ENCODE measurements around the gene RABGAP1L.
A peak's percentile ranks its signal among the peaks of the same experiment; 100 is the strongest.

Gene RABGAP1L

DNA sequence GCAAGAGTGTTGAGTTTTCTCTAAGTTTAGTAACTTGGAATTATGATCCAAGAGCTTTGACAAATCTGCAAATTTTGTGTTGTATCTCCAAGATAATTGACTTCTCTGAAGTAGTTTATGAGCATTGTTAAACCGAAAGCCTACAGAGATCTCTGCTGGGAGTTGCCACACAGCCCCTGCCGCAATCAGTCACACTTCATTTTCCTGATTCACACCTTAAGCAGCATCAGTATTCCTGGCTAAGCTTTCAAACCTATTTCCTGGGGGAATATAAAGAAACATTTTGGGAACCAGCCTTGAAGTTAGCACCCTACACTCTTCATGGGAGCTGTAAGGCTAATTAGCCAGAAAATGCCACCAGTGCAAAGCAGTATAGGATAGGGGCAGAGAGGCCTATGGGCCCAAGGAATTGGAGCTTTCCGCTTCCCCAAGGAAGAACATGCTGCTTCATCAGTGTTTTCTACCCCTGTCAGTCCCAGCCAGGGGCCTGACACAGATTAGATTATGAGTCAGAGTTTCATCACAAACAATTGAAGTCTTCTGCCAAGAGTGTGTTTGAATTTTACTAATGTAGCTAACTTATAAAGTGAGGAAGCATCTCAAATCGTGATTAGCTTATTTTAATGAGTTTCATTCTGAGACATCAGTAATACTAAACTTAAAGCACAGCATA, 817.3 kb downstream of the RABGAP1L start:
- Mint-ChIP-seq H3K36me3 (peaks cover 63% of the 10 kb centered on the region), H3K4me3 (no peak overlapping the region), H3K4me1 (peaks cover 38% of the 10 kb centered on the region), H3K27ac (no peak overlapping the region), H3K9me3 (no peaks in the 10 kb centered on the region), H3K27me3 (no peaks in the 10 kb centered on the region)
- no peak for DNase-seq
- CTCF ChIA-PET, result interaction anchor here (0.6 to 0.9 kb wide), 4 partner anchors 11 to 951 kb away, joined by 3 to 4 read pairs (median 3); no protein-coding TSS in a partner anchor

DNA sequence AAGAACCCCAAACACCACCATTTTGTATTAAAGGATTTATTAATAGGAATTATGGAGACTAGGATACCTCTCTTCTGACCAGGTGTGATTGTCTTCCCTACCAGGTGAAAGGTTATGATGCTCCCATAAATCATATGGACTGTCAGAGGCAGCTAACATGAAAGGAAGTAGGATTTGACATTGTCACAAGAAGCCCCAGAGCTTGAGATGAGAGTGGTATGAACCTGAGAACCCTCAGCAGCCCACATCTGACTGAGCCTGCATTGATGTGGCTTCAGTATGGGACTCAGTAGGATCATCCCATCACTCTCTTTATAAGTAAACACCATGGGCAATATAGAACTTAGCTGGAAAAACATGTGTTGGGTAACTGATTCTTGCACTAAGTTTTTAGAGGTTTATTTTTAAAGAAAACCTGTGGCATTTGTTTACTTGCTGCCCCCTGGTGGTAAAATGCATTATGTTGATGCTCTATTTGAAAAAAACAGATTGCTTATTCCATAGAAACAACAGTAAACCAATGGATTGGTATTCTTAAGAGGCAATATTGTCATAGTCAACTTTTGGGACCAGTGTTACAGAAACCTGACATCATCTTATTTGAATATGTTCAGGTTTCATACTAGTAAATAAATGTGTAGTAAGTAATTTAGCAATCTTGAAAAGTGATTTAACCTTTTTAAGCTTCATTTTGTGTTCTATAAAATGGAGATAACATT, 823.8 kb downstream of the RABGAP1L start:
- no peak overlapping the region for H3K27ac Mint-ChIP-seq
- H3K36me3 Mint-ChIP-seq, result peaks cover 50% of the 10 kb centered on the region
- H3K27me3 Mint-ChIP-seq, result no peaks in the 10 kb centered on the region
- H3K9me3 Mint-ChIP-seq, result no peaks in the 10 kb centered on the region
- CTCF ChIA-PET, result interaction anchor here (0.7 to 3.4 kb wide), 25 partner anchors 9 to 721 kb away, joined by 3 to 25 read pairs (median 4); no protein-coding TSS in a partner anchor
- no peak overlapping the region for H3K4me3 Mint-ChIP-seq
- peaks cover 30% of the 10 kb centered on the region for H3K4me1 Mint-ChIP-seq
- DNase-seq, result peak; percentile 55

- Mint-ChIP-seq H3K4me3 (no peak overlapping the region), H3K9me3 (no peaks in the 10 kb centered on the region), H3K36me3 (peaks cover 57% of the 10 kb centered on the region), H3K27ac (no peak overlapping the region), H3K4me1 (peaks cover 44% of the 10 kb centered on the region), H3K27me3 (no peaks in the 10 kb centered on the region)
- CTCF ChIA-PET, result interaction anchor here (0.6 to 3.2 kb wide), 6 partner anchors 11 to 215 kb away, joined by 3 to 17 read pairs (median 4); partner anchors contain the start of gene CACYBP
- DNase-seq, result no peak
Observed at GRCh38 chr1:174984952-174985351, 825.6 kb downstream of the RABGAP1L start.

- Mint-ChIP-seq H3K9me3 (no peaks in the 10 kb centered on the region), H3K27me3 (no peaks in the 10 kb centered on the region), H3K4me3 (no peak overlapping the region), H3K36me3 (peaks cover 39% of the 10 kb centered on the region), H3K27ac (no peak overlapping the region), H3K4me1 (peaks cover 36% of the 10 kb centered on the region)
- CTCF ChIA-PET, result interaction anchor here (1.0 kb wide), 1 partner anchor 218 kb away, joined by 3 read pairs; no protein-coding TSS in a partner anchor
- no peak for DNase-seq
Observed at GRCh38 chr1:174988539-174988938, 829.2 kb downstream of the RABGAP1L start.

- Mint-ChIP-seq H3K27me3 (no peaks in the 10 kb centered on the region), H3K4me3 (no peak overlapping the region), H3K9me3 (no peaks in the 10 kb centered on the region), H3K4me1 (peaks cover 34% of the 10 kb centered on the region), H3K36me3 (peaks cover 42% of the 10 kb centered on the region), H3K27ac (peak overlapping the region; percentile 75)
- CTCF ChIA-PET, result interaction anchor here (1.0 kb wide), 1 partner anchor 219 kb away, joined by 3 read pairs; no protein-coding TSS in a partner anchor
- no peak for DNase-seq
Observed at GRCh38 chr1:174988986-174989385, 829.7 kb downstream of the RABGAP1L start.

- Mint-ChIP-seq H3K27me3 (no peaks in the 10 kb centered on the region), H3K27ac (peak overlapping the region; percentile 75), H3K36me3 (peaks cover 42% of the 10 kb centered on the region), H3K4me1 (peaks cover 33% of the 10 kb centered on the region), H3K9me3 (no peaks in the 10 kb centered on the region), H3K4me3 (peak overlapping the region; percentile 52)
- DNase-seq, result no peak
- CTCF ChIA-PET, result interaction anchor here (0.8 to 1.0 kb wide), 5 partner anchors 9 to 219 kb away, joined by 3 to 4 read pairs (median 3); no protein-coding TSS in a partner anchor
Observed at GRCh38 chr1:174989536-174990220, 830.4 kb downstream of the RABGAP1L start.

- Mint-ChIP-seq H3K27ac (peak overlapping the region; percentile 87), H3K4me3 (peak overlapping the region; percentile 74), H3K4me1 (peaks cover 27% of the 10 kb centered on the region), H3K36me3 (peaks cover 40% of the 10 kb centered on the region), H3K27me3 (no peaks in the 10 kb centered on the region), H3K9me3 (no peaks in the 10 kb centered on the region)
- CTCF ChIA-PET, result interaction anchor here (0.8 to 1.0 kb wide), 3 partner anchors 8 to 191 kb away, joined by 3 to 4 read pairs (median 3); no protein-coding TSS in a partner anchor
- DNase-seq, result no peak
Observed at GRCh38 chr1:174990382-174990999, 831.2 kb downstream of the RABGAP1L start.

GRCh38 chr1:174991473-174991872, 832.2 kb downstream of the RABGAP1L start:
- DNase-seq, result no peak
- no peak overlapping the region for H3K27ac Mint-ChIP-seq
- H3K4me3 Mint-ChIP-seq, result no peak overlapping the region
- H3K27me3 Mint-ChIP-seq, result no peaks in the 10 kb centered on the region
- CTCF ChIA-PET, result interaction anchor here (2.3 kb wide), 1 partner anchor 8 kb away, joined by 6 read pairs; no protein-coding TSS in a partner anchor
- H3K9me3 Mint-ChIP-seq, result no peaks in the 10 kb centered on the region
- peaks cover 38% of the 10 kb centered on the region for H3K36me3 Mint-ChIP-seq
- H3K4me1 Mint-ChIP-seq, result peaks cover 26% of the 10 kb centered on the region

GRCh38 chr1:174995121-174995520, 835.8 kb downstream of the RABGAP1L start:
- CTCF ChIA-PET, result interaction anchor here (1.8 to 2.7 kb wide), 2 partner anchors 9 to 12 kb away, joined by 5 to 10 read pairs; no protein-coding TSS in a partner anchor
- peaks cover 22% of the 10 kb centered on the region for H3K4me1 Mint-ChIP-seq
- H3K4me3 Mint-ChIP-seq, result no peak overlapping the region

GRCh38 chr1:174995916-174996315, 836.6 kb downstream of the RABGAP1L start:
- Mint-ChIP-seq H3K9me3 (no peaks in the 10 kb centered on the region), H3K4me1 (peaks cover 19% of the 10 kb centered on the region), H3K36me3 (peaks cover 13% of the 10 kb centered on the region), H3K4me3 (no peak overlapping the region), H3K27ac (no peak overlapping the region), H3K27me3 (no peaks in the 10 kb centered on the region)
- DNase-seq, result no peak
- CTCF ChIA-PET, result interaction anchor here (1.8 to 2.7 kb wide), 2 partner anchors 10 to 12 kb away, joined by 5 to 10 read pairs; no protein-coding TSS in a partner anchor

More at GRCh38 chr1:174995121-174995520, 835.8 kb downstream of the RABGAP1L start:
- Mint-ChIP-seq H3K27me3 (no peaks in the 10 kb centered on the region), H3K27ac (no peak overlapping the region), H3K36me3 (peaks cover 19% of the 10 kb centered on the region), H3K9me3 (no peaks in the 10 kb centered on the region)
- DNase-seq, result no peak

DNA sequence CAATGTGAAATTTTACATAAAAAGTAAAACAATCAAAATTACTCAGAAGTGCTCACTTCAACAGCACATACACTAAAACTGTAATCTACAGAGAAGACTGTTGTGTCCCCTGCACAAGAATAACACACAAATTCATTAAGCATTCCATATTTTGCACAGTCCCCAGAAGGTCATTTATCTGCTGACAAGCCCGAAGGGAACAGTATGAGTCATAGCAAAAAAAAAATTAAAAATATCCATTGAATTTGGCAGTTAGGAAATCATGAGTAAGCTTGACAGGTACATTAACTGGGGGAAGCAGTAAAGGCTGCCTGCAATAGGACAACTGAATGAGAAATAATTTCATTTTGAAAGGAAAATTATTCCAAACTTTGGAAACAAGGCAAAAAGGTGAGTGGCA, 837.2 kb downstream of the RABGAP1L start:
- Mint-ChIP-seq H3K4me3 (no peak overlapping the region), H3K4me1 (peaks cover 22% of the 10 kb centered on the region), H3K27me3 (no peaks in the 10 kb centered on the region), H3K36me3 (peaks cover 15% of the 10 kb centered on the region), H3K27ac (no peak overlapping the region), H3K9me3 (no peaks in the 10 kb centered on the region)
- no peak for DNase-seq
- CTCF ChIA-PET, result interaction anchor here (1.8 to 2.7 kb wide), 2 partner anchors 11 to 13 kb away, joined by 5 to 10 read pairs; no protein-coding TSS in a partner anchor

DNA sequence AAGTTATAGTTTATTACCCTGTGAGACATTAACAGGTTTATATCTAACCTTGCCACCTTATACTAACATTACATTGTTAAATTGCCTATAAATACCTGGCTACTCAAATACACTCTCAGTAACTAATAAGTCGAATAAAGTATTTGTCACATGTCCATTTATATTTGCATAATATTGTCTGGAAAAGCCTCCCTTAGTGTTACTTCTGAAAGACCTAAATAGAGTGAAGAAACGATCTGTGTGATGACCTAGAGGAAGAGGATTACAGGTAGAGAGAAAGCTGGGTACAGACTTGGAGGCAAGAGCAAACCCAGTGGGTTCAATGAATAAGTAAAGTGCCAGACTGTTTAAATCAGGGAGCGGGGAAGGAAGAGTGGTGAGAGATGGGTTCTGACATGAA, 837.7 kb downstream of the RABGAP1L start:
- no peak overlapping the region for H3K4me3 Mint-ChIP-seq
- no peaks in the 10 kb centered on the region for H3K9me3 Mint-ChIP-seq
- peaks cover 27% of the 10 kb centered on the region for H3K4me1 Mint-ChIP-seq
- no peaks in the 10 kb centered on the region for H3K27me3 Mint-ChIP-seq
- CTCF ChIA-PET, result interaction anchor here (2.7 to 4.6 kb wide), 2 partner anchors 11 to 13 kb away, joined by 10 to 17 read pairs; no protein-coding TSS in a partner anchor
- H3K36me3 Mint-ChIP-seq, result peaks cover 17% of the 10 kb centered on the region
- H3K27ac Mint-ChIP-seq, result no peak overlapping the region
- no peak for DNase-seq

DNA sequence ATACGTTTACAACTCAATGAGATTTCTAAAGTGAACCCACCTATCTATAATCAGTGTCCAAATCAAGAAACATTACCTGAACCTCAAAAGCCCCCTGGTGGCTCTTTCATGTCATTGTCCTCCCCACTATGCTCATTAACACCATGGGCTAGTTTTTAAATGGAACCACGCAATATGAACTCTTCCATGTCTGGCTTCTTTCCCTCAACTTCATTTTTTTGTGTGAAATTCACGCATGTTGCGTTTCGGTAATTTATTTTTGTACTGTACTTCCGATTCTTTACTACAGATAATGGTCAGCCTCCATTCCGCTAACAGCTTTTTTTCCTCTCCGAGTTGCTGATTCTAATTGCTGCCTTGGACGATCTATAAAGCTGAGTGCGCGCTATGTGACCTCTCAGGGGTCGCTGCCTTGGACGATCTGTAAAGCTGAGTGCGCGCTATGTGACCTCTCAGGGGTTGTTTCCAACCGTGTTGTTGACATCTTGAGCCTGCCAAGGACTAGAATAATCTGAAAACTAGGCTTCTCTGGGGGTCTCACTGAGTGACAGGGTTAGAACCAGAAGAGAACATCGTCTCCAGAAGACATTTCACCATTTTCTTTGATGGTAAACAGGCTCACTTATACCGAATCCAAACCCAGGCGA, 839.4 kb downstream of the RABGAP1L start:
- Mint-ChIP-seq H3K36me3 (peaks cover 22% of the 10 kb centered on the region), H3K9me3 (no peaks in the 10 kb centered on the region), H3K4me1 (peaks cover 41% of the 10 kb centered on the region), H3K4me3 (no peak overlapping the region), H3K27ac (no peak overlapping the region), H3K27me3 (no peaks in the 10 kb centered on the region)
- CTCF ChIA-PET, result interaction anchor here (0.7 to 4.6 kb wide), 14 partner anchors 9 to 253 kb away, joined by 3 to 17 read pairs (median 4); partner anchors contain the start of gene MRPS14
- peak; percentile 62 for DNase-seq

All from activated naive CD4-positive, alpha-beta T cell treated with anti-CD3 and anti-CD28 coated beads, Interleukin-2, amount 10 ng/mL, durations not matched to agents 7 days and 5 days (primary cell).